PC-9 (cell line): ENCODE results near the gene GYPC.

Source experiments
- EZH2 ChIP-seq: fragments of 200-600 bp; sonication (generic); IDR thresholded peaks from 2 replicates; pipeline ENCODE4 v1.8.0; 2017; ENCODE audit warnings: antibody characterized with exemption, low read depth
- TF ChIP-seq, protein P1 (sequence below): fragments of 200-600 bp; sonication (generic); conservative IDR thresholded peaks from 2 replicates; pipeline ENCODE4 v1.6.1; 2017; ENCODE audit warnings: mixed run types, antibody characterized with exemption, mild to moderate bottlenecking, moderate library complexity

GRCh38 chr2:126635736-126636135, 20.2 kb upstream of the GYPC start:
- TF ChIP-seq, protein P1, sequence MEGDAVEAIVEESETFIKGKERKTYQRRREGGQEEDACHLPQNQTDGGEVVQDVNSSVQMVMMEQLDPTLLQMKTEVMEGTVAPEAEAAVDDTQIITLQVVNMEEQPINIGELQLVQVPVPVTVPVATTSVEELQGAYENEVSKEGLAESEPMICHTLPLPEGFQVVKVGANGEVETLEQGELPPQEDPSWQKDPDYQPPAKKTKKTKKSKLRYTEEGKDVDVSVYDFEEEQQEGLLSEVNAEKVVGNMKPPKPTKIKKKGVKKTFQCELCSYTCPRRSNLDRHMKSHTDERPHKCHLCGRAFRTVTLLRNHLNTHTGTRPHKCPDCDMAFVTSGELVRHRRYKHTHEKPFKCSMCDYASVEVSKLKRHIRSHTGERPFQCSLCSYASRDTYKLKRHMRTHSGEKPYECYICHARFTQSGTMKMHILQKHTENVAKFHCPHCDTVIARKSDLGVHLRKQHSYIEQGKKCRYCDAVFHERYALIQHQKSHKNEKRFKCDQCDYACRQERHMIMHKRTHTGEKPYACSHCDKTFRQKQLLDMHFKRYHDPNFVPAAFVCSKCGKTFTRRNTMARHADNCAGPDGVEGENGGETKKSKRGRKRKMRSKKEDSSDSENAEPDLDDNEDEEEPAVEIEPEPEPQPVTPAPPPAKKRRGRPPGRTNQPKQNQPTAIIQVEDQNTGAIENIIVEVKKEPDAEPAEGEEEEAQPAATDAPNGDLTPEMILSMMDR: no peak
- no peak for TF ChIP-seq EZH2
